Measurements from ENCODE around the gene CLDN17.

GRCh38 chr21:30209601-30210000, 43.0 kb upstream of the CLDN17 start:
- TF ChIP-seq RNF2 (IDR thresholded peaks at IDR 0.05; ENCODE audit: borderline replicate concordance, low read depth, low read length, missing control alignments, poor library complexity, severe bottlenecking) (no peak), CTCF (IDR thresholded peaks at IDR 0.05; ENCODE audit: control extremely low read depth in 1 of 3, insufficient read depth in 1 of 3, low read depth in 1 of 3, low read length in 3 of 3) (peak in 1 of 3 experiments; percentile 11; a peak in 1 of 4 replicates), RBBP5 (IDR thresholded peaks at IDR 0.05; ENCODE audit: borderline replicate concordance, low read depth, low read length) (no peak), FOSL1 (IDR thresholded peaks at IDR 0.05; ENCODE audit: insufficient read depth, low read depth, low read length) (no peak)
